M059J (cell line): Measurements from ENCODE around the gene ARHGAP12. TPM values are rescaled to one million over a fixed set of nuclear protein-coding genes. Genes with fewer than 3 reads are reported as not detected.
A peak's percentile ranks its signal among the peaks of the same experiment; 100 is the strongest.

Source experiments
- DNase-seq: peaks from one replicate; pipeline ENCODE4 v3.0.0-alpha.2; 2012; ENCODE audit warnings: low read depth
- total RNA-seq: library from RNA; depleted of rRNA; stranded (reverse); fragments of >200 nt; shearing (Covaris generic); gene quantifications from 2 replicates; pipeline ENCODE4 v1.2.3, GENCODE V29; 2014

Gene ARHGAP12
- total RNA-seq, 1 experiment from 2014 or later = 17.4 TPM

GRCh38 chr10:31878486-31878885, 50.1 kb downstream of the ARHGAP12 start:
- DNase-seq = no peak

- DNase-seq = no peak
Observed at GRCh38 chr10:31876652-31877352, 51.8 kb downstream of the ARHGAP12 start.

GRCh38 chr10:31875608-31876007, 53.0 kb downstream of the ARHGAP12 start:
- no peak for DNase-seq

- DNase-seq = no peak
Observed at GRCh38 chr10:31873724-31874123, 54.9 kb downstream of the ARHGAP12 start.

- DNase-seq = no peak
Observed at GRCh38 chr10:31871266-31872065, 57.2 kb downstream of the ARHGAP12 start.

- no peak for DNase-seq
Observed at GRCh38 chr10:31867646-31868045, 61.0 kb downstream of the ARHGAP12 start.

GRCh38 chr10:31866118-31866670, 62.4 kb downstream of the ARHGAP12 start:
- DNase-seq = no peak

GRCh38 chr10:31864834-31865518, 63.7 kb downstream of the ARHGAP12 start:
- peak; percentile 56 for DNase-seq

GRCh38 chr10:31855033-31855432, 73.6 kb downstream of the ARHGAP12 start:
- no peak for DNase-seq

GRCh38 chr10:31853629-31854028, 75.0 kb downstream of the ARHGAP12 start:
- DNase-seq = no peak

GRCh38 chr10:31851216-31851615, 77.4 kb downstream of the ARHGAP12 start:
- no peak for DNase-seq

- DNase-seq = no peak
Observed at GRCh38 chr10:31847515-31847914, 81.1 kb downstream of the ARHGAP12 start.

GRCh38 chr10:31838709-31839108, 89.9 kb downstream of the ARHGAP12 start:
- no peak for DNase-seq

- no peak for DNase-seq
Observed at GRCh38 chr10:31838065-31838464, 90.6 kb downstream of the ARHGAP12 start.

GRCh38 chr10:31836569-31837406, 91.8 kb downstream of the ARHGAP12 start:
- DNase-seq = peak; percentile 15

GRCh38 chr10:31833753-31834152, 94.9 kb downstream of the ARHGAP12 start:
- DNase-seq = no peak

- DNase-seq = no peak
Observed at GRCh38 chr10:31832261-31832660, 96.4 kb downstream of the ARHGAP12 start.

- DNase-seq = peak; percentile 7
Observed at GRCh38 chr10:31830887-31831286, 97.7 kb downstream of the ARHGAP12 start.

- no peak for DNase-seq
Observed at GRCh38 chr10:31829776-31830175, 98.9 kb downstream of the ARHGAP12 start.

GRCh38 chr10:31823358-31823757, 105.3 kb downstream of the ARHGAP12 start:
- DNase-seq = no peak

- DNase-seq = no peak
Observed at GRCh38 chr10:31822616-31823318, 105.9 kb downstream of the ARHGAP12 start.
